ENCODE results near the gene MCC. TPM values are rescaled to one million over a fixed set of nuclear protein-coding genes. Genes with fewer than 3 reads are reported as not detected.
A peak's percentile ranks its signal among the peaks of the same experiment; 100 is the strongest.

The MCC gene
- total and polyA plus RNA-seq, 12 donors, result 4.2 to 34.1 (median 25.2) TPM

DNA sequence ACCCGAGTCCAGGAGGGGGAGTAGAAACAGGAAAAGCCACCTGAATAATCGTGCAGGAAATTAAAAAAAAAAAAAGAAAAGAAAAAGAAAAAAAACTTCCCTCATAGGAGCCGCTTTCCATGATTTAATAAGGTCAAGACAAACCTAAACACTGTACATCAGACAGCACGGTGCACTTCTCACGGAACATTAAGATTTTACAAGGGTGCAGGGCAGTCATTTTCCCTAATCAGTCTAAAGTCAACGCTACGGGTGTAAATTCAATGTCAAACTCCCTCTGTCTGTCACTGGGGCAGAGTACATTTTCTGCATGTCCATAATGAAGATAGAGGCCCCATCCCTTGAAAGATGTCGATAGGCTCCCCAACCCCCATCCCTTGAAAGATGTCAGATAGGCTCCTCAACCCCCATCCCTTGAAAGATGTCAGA is 193.1 kb downstream of the MCC start:
- TF ChIP-seq, protein P1, sequence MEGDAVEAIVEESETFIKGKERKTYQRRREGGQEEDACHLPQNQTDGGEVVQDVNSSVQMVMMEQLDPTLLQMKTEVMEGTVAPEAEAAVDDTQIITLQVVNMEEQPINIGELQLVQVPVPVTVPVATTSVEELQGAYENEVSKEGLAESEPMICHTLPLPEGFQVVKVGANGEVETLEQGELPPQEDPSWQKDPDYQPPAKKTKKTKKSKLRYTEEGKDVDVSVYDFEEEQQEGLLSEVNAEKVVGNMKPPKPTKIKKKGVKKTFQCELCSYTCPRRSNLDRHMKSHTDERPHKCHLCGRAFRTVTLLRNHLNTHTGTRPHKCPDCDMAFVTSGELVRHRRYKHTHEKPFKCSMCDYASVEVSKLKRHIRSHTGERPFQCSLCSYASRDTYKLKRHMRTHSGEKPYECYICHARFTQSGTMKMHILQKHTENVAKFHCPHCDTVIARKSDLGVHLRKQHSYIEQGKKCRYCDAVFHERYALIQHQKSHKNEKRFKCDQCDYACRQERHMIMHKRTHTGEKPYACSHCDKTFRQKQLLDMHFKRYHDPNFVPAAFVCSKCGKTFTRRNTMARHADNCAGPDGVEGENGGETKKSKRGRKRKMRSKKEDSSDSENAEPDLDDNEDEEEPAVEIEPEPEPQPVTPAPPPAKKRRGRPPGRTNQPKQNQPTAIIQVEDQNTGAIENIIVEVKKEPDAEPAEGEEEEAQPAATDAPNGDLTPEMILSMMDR (IDR thresholded peaks at IDR 0.05), result peak in 3 of 9 donors; percentile 16 to 29 (median 28)
- Histone ChIP-seq H3K27me3 (peaks cover 0 to 52% (median 0%) of the 10 kb centered on the region in 7 donors), H3K9me3 (no peaks in the 10 kb centered on the region), H3K4me3 (peak overlapping the region; percentile 58 to 93 (median 76)), H3K27ac (peak overlapping the region; percentile 28 to 96 (median 92)), H3K36me3 (no peaks in the 10 kb centered on the region), H3K4me1 (peaks cover 0 to 44% (median 27%) of the 10 kb centered on the region in 9 donors)
- ATAC-seq (peak in 4 of 8 donors; percentile 22 to 50 (median 42)), DNase-seq (no peak)
- intact Hi-C loops (cut with DNase I), result loop anchor here in 7 of 10 donors (5.0 to 10.0 kb wide), 5 partner anchors 80 to 250 kb away; no protein-coding TSS in a partner anchor
- WGBS, 2 donors, result 2% methylated on average over 8 of the region's 8 CpGs

DNA sequence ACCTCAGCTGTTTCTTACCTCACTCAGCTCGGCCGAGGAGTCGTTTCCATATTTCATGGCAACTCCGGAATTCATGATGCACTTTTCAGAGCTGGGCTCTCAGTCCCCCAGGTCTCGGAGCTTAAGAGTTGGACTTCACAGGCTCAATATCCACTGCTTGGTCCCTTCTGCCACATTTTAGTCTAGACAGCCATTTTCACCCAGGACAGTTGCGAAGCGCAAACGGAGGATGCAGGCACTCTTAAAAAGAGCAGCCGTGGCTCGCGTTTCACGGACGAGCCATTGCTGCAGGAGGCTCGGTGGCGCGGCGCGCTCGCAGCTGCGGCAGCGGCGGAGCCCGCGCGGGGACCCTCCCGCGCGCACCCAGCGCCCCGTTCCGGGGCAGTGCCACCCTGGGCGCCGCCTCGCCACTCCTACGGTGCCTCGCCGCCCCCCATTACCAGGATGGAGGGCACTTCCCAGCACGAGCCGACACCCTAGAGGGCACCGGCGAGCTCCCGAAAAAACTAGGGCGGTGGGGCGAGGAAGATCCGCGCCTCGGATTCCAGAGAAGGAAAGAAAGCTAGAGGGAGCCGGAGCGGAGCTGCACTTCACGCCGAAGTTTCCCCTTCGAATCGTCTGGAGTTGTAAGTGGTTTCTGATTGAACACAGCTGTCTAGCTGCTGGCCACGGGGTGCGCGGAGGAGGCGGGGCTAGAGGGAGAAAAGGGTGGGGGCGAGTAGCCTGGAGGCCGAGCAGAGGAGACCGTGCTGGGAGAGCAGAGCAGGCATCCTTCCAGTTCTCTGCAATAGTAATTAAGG is 193.7 kb downstream of the MCC start:
- H3K4me1 ChIP-seq, result peaks cover 0 to 51% (median 27%) of the 10 kb centered on the region in 9 donors
- TF ChIP-seq, protein P1 (IDR thresholded peaks at IDR 0.05), result peak in 3 of 9 donors; percentile 44 to 50 (median 48)

DNA sequence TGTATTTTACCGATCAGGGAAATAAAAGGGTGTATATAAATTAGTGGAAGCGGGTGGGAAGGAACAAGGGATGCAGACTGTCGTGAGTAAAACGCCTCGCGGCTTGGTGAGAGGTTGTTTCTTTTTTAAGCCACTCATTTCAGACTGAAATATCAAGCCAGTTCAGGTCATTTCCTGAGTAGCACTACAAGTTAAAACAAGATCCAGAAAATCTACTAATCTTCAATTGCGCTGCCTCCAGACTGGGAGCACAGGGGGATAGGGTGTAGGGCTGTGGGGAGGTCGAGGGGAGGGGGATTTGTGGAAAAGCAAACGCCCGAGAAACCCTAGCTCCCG is 194.3 kb downstream of the MCC start:
- ATAC-seq (peak; percentile 2 to 36 (median 20)), DNase-seq (peak in 1 of 2 donors; percentile 19)
- TF ChIP-seq, protein P1 (IDR thresholded peaks at IDR 0.05), result no peak
- Histone ChIP-seq H3K27ac (peak overlapping the region; percentile 79 to 96 (median 92)), H3K9me3 (peaks cover 0 to 6% (median 0%) of the 10 kb centered on the region in 11 donors), H3K27me3 (peaks cover 0 to 52% (median 0%) of the 10 kb centered on the region in 7 donors), H3K36me3 (no peaks in the 10 kb centered on the region), H3K4me3 (peak overlapping the region; percentile 58 to 93 (median 76)), H3K4me1 (peaks cover 0 to 53% (median 27%) of the 10 kb centered on the region in 9 donors)
- intact Hi-C loops (cut with DNase I), result loop anchor here in 8 of 10 donors (5.0 to 10.0 kb wide), 10 partner anchors 42 to 249 kb away; no protein-coding TSS in a partner anchor
- 0% methylated on average over 11 of the region's 11 CpGs for WGBS, 2 donors

More for the DNA sequence above, 193.7 kb downstream of the MCC start:
- Histone ChIP-seq H3K27ac (peak overlapping the region; percentile 79 to 96 (median 92)), H3K9me3 (peaks cover 0 to 2% (median 0%) of the 10 kb centered on the region in 11 donors), H3K27me3 (peaks cover 0 to 52% (median 0%) of the 10 kb centered on the region in 7 donors), H3K4me3 (peak overlapping the region; percentile 58 to 93 (median 76)), H3K36me3 (no peaks in the 10 kb centered on the region)
- WGBS, 2 donors, result 1% methylated on average over 58 to 60 of the region's 60 CpGs
- peak; percentile 97 to 99 (median 98) for ATAC-seq
- DNase-seq, result peak; percentile 92 to 96
- intact Hi-C loops (cut with DNase I), result loop anchor here in 8 of 10 donors (5.0 to 10.0 kb wide), 11 partner anchors 42 to 250 kb away; no protein-coding TSS in a partner anchor

Measured in heart right ventricle (tissue), 16 donors.